HCEC 1CT (cell line): Measurements from ENCODE around the gene ESRRB.

Source experiments
- DNase-seq: peaks from one replicate; pipeline ENCODE4 v3.0.0-alpha.2; 2017

The ESRRB gene

GRCh38 chr14:76408877-76409276, 32.9 kb downstream of the ESRRB start:
- DNase-seq: no peak

- no peak for DNase-seq
Measured at GRCh38 chr14:76412501-76412900, 36.6 kb downstream of the ESRRB start.

GRCh38 chr14:76413106-76413961, 37.4 kb downstream of the ESRRB start:
- DNase-seq: no peak

- DNase-seq: no peak
Measured at GRCh38 chr14:76413962-76414600, 38.1 kb downstream of the ESRRB start.

- DNase-seq: no peak
Measured at GRCh38 chr14:76419399-76419798, 43.5 kb downstream of the ESRRB start.

GRCh38 chr14:76420827-76421226, 44.9 kb downstream of the ESRRB start:
- no peak for DNase-seq

GRCh38 chr14:76421662-76422061, 45.7 kb downstream of the ESRRB start:
- no peak for DNase-seq

GRCh38 chr14:76422662-76423061, 46.7 kb downstream of the ESRRB start:
- DNase-seq: no peak

- DNase-seq: no peak
Measured at GRCh38 chr14:76423534-76423933, 47.6 kb downstream of the ESRRB start.

GRCh38 chr14:76424359-76424758, 48.4 kb downstream of the ESRRB start:
- DNase-seq: no peak

GRCh38 chr14:76426161-76426696, 50.3 kb downstream of the ESRRB start:
- no peak for DNase-seq

GRCh38 chr14:76428611-76429010, 52.7 kb downstream of the ESRRB start:
- DNase-seq: no peak

GRCh38 chr14:76430017-76430416, 54.1 kb downstream of the ESRRB start:
- no peak for DNase-seq

- DNase-seq: no peak
Measured at GRCh38 chr14:76430475-76430980, 54.6 kb downstream of the ESRRB start.

GRCh38 chr14:76431538-76431937, 55.6 kb downstream of the ESRRB start:
- no peak for DNase-seq

- no peak for DNase-seq
Measured at GRCh38 chr14:76432827-76433752, 57.2 kb downstream of the ESRRB start.

GRCh38 chr14:76434220-76434619, 58.3 kb downstream of the ESRRB start:
- DNase-seq: no peak

- no peak for DNase-seq
Measured at GRCh38 chr14:76439237-76439775, 63.4 kb downstream of the ESRRB start.

- DNase-seq: no peak
Measured at GRCh38 chr14:76446486-76446885, 70.5 kb downstream of the ESRRB start.

GRCh38 chr14:76446921-76447320, 71.0 kb downstream of the ESRRB start:
- DNase-seq: no peak

GRCh38 chr14:76450476-76450875, 74.5 kb downstream of the ESRRB start:
- DNase-seq: no peak

GRCh38 chr14:76456200-76456599, 80.3 kb downstream of the ESRRB start:
- peak; percentile 21 for DNase-seq
